SK-N-SH treated with all-trans-retinoic acid at 6 μM for 48 hours (cell line): Measurements from ENCODE around the gene XKR8.

Experiments
- ATAC-seq: fragments of 200-7000 bp; cut with Tn5 transposase; 3 replicates; pipeline ENCODE4 v1.9.1; 2020; ENCODE audit warnings: mild to moderate bottlenecking, moderate library complexity
- ARNTL ChIP-seq: fragments of 450-650 bp; formaldehyde crosslinking; IDR thresholded peaks from 2 replicates; pipeline ENCODE4 v1.5.0; 2020; ENCODE audit warnings: low read depth, mild to moderate bottlenecking, moderate library complexity, borderline replicate concordance
- BACH2 ChIP-seq: fragments of 250-450 bp; sonication (Bioruptor Pico); IDR thresholded peaks from 2 replicates; pipeline ENCODE4 v1.9.0; 2021; ENCODE audit warnings: mild to moderate bottlenecking, borderline replicate concordance
- CSDC2 ChIP-seq: fragments of 250-450 bp; sonication (Bioruptor Pico); IDR thresholded peaks from 2 replicates; pipeline ENCODE4 v1.5.0; 2020; ENCODE audit warnings: mild to moderate bottlenecking, moderate library complexity
- ESRRG ChIP-seq: fragments of 250-450 bp; sonication (Bioruptor Pico); IDR thresholded peaks from 2 replicates; pipeline ENCODE4 v1.6.1; 2021; ENCODE audit warnings: mild to moderate bottlenecking
- GLIS3 ChIP-seq: fragments of 250-450 bp; sonication (Bioruptor Pico); IDR thresholded peaks from 2 replicates; pipeline ENCODE4 v1.5.0; 2020; ENCODE audit warnings: mild to moderate bottlenecking, moderate library complexity
- ISL1 ChIP-seq: fragments of 250-450 bp; sonication (Bioruptor Pico); IDR thresholded peaks from 2 replicates; pipeline ENCODE4 v2.1.2; 2022; ENCODE audit warnings: mild to moderate bottlenecking, moderate library complexity
- OSR1 ChIP-seq: fragments of 250-450 bp; sonication (Bioruptor Pico); IDR thresholded peaks from 2 replicates; pipeline ENCODE4 v1.8.0; 2022; ENCODE audit warnings: moderate library complexity, mild to moderate bottlenecking, inconsistent platforms
- POU6F1 ChIP-seq: fragments of 250-450 bp; sonication (Bioruptor Pico); IDR thresholded peaks from 2 replicates; pipeline ENCODE4 v1.8.0; 2021; ENCODE audit warnings: low read depth, mild to moderate bottlenecking, moderate library complexity, borderline replicate concordance
- PPARA ChIP-seq: fragments of 250-450 bp; sonication (Bioruptor Pico); IDR thresholded peaks from 2 replicates; pipeline ENCODE4 v1.5.0; 2020; ENCODE audit warnings: mild to moderate bottlenecking, borderline replicate concordance
- RARB ChIP-seq: fragments of 250-450 bp; sonication (Bioruptor Pico); IDR thresholded peaks from 2 replicates; pipeline ENCODE4 v1.8.0; 2021; ENCODE audit warnings: mild to moderate bottlenecking, moderate library complexity
- SNAI2 ChIP-seq: fragments of 250-450 bp; sonication (Bioruptor Pico); IDR thresholded peaks from 2 replicates; pipeline ENCODE4 v1.5.0; 2020; ENCODE audit warnings: mild to moderate bottlenecking, moderate library complexity
- TOX ChIP-seq: fragments of 250-450 bp; sonication (Bioruptor Pico); IDR thresholded peaks from 2 replicates; pipeline ENCODE4 v1.8.0; 2021; ENCODE audit warnings: mild to moderate bottlenecking, moderate library complexity, borderline replicate concordance
- ZC3H10 ChIP-seq: fragments of 250-450 bp; sonication (Bioruptor Pico); IDR thresholded peaks from 2 replicates; pipeline ENCODE4 v1.5.1; 2021; ENCODE audit warnings: mild to moderate bottlenecking, moderate library complexity
- ZFP3 ChIP-seq: fragments of 250-450 bp; sonication (Bioruptor Pico); IDR thresholded peaks from 2 replicates; pipeline ENCODE4 v1.5.0; 2020; ENCODE audit warnings: mild to moderate bottlenecking, moderate library complexity
- ZFP30 ChIP-seq: fragments of 450-650 bp; formaldehyde crosslinking; IDR thresholded peaks from 2 replicates; pipeline ENCODE4 v1.5.0; 2022; ENCODE audit warnings: mild to moderate bottlenecking, moderate library complexity
- ZNF565 ChIP-seq: fragments of 450-650 bp; formaldehyde crosslinking; conservative IDR thresholded peaks from 2 replicates; pipeline ENCODE4 v1.5.0; 2020; ENCODE audit warnings: low read depth, mild to moderate bottlenecking, moderate library complexity
- ZNF70 ChIP-seq: fragments of 450-650 bp; formaldehyde crosslinking; IDR thresholded peaks from 2 replicates; pipeline ENCODE4 v1.5.0; 2020; ENCODE audit warnings: mild to moderate bottlenecking, moderate library complexity
- ZNF8 ChIP-seq: fragments of 450-650 bp; formaldehyde crosslinking; IDR thresholded peaks from 2 replicates; pipeline ENCODE4 v1.5.0; 2020; ENCODE audit warnings: mild to moderate bottlenecking, moderate library complexity
- TF ChIP-seq, protein P1 (sequence below): fragments of 250-450 bp; sonication (Bioruptor Pico); IDR thresholded peaks from 2 replicates; pipeline ENCODE4 v1.5.0; 2020; ENCODE audit warnings: mild to moderate bottlenecking, moderate library complexity
- TF ChIP-seq, protein P2 (sequence below): fragments of 250-450 bp; sonication (Bioruptor Pico); IDR thresholded peaks from 2 replicates; pipeline ENCODE4 v1.5.1; 2021; ENCODE audit warnings: mild to moderate bottlenecking, moderate library complexity
- TF ChIP-seq, protein P3 (sequence below): fragments of 250-450 bp; sonication (Bioruptor Pico); IDR thresholded peaks from 2 replicates; pipeline ENCODE4 v1.5.1; 2020; ENCODE audit warnings: low read depth, mild to moderate bottlenecking, moderate library complexity

XKR8 gene

DNA sequence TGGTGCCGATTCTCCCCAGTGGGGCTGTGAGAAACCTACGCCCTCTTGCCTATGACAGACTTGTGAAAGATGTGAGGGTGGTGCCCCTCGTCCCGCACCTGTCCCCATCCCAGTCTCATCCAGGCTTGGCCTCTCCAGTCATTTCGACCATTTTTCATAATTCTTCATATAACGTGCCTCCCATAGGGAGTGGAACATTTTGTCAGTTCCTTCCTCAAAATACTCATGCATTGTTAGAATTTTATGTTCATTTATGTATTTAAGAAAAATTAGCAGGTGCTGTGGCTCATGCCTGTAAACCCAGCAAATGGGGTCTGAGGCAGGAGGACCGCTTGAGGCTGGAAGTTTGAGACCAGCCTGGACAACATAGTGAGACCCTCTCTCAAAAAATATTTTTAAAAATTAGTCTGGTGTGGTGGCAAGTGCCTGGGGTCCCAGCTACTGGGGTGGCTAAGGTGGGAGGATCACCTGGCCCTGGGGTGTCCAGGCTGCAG lies 44.6 kb upstream of the XKR8 start:
- no peak for ATAC-seq
- TF ChIP-seq SNAI2 (no peak), CSDC2 (CRISPR knock-in tag) (no peak), ESRRG (CRISPR knock-in tag) (no peak), ARNTL (CRISPR knock-in tag) (no peak), ZFP3 (no peak)
- TF ChIP-seq, all 23 proteins: peak for 0

DNA sequence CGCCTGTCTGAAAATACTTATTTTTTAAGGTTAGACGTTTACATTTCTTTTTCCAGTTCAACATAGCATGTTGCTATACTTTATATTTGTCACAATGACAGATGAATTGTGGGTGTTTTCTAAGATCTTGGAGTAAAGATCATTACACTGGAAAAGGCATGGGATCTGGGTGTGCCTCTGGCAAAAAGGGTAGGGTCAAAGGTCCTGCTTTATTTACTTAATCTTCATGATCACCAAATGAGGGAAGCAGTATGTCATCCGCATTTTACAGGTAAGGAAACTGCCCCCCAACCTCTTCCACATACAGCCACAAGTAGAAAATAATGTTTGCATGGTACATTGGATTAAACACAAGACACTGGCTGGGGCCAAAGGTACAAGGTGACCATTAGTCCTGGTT lies 37.5 kb upstream of the XKR8 start:
- ATAC-seq, result no peak
- TF ChIP-seq, protein P1, sequence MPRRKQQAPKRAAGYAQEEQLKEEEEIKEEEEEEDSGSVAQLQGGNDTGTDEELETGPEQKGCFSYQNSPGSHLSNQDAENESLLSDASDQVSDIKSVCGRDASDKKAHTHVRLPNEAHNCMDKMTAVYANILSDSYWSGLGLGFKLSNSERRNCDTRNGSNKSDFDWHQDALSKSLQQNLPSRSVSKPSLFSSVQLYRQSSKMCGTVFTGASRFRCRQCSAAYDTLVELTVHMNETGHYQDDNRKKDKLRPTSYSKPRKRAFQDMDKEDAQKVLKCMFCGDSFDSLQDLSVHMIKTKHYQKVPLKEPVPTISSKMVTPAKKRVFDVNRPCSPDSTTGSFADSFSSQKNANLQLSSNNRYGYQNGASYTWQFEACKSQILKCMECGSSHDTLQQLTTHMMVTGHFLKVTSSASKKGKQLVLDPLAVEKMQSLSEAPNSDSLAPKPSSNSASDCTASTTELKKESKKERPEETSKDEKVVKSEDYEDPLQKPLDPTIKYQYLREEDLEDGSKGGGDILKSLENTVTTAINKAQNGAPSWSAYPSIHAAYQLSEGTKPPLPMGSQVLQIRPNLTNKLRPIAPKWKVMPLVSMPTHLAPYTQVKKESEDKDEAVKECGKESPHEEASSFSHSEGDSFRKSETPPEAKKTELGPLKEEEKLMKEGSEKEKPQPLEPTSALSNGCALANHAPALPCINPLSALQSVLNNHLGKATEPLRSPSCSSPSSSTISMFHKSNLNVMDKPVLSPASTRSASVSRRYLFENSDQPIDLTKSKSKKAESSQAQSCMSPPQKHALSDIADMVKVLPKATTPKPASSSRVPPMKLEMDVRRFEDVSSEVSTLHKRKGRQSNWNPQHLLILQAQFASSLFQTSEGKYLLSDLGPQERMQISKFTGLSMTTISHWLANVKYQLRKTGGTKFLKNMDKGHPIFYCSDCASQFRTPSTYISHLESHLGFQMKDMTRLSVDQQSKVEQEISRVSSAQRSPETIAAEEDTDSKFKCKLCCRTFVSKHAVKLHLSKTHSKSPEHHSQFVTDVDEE, result no peak
- TF ChIP-seq RARB (CRISPR knock-in tag), result no peak
- TF ChIP-seq ZC3H10, result no peak
- no peak for TF ChIP-seq ISL1 (CRISPR knock-in tag)
- TF ChIP-seq ZNF70 (CRISPR knock-in tag), result no peak
- no peak for TF ChIP-seq PPARA (CRISPR knock-in tag)
- no peak for TF ChIP-seq ZNF8 (CRISPR knock-in tag)
- no peak for TF ChIP-seq GLIS3 (CRISPR knock-in tag)
- no peak for TF ChIP-seq BACH2
- TF ChIP-seq TOX (CRISPR knock-in tag), result no peak
- TF ChIP-seq SNAI2, result no peak
- no peak for TF ChIP-seq ZFP3
- TF ChIP-seq, protein P2, sequence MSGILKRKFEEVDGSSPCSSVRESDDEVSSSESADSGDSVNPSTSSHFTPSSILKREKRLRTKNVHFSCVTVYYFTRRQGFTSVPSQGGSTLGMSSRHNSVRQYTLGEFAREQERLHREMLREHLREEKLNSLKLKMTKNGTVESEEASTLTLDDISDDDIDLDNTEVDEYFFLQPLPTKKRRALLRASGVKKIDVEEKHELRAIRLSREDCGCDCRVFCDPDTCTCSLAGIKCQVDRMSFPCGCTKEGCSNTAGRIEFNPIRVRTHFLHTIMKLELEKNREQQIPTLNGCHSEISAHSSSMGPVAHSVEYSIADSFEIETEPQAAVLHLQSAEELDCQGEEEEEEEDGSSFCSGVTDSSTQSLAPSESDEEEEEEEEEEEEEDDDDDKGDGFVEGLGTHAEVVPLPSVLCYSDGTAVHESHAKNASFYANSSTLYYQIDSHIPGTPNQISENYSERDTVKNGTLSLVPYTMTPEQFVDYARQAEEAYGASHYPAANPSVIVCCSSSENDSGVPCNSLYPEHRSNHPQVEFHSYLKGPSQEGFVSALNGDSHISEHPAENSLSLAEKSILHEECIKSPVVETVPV (CRISPR knock-in tag), result no peak
- TF ChIP-seq, protein P3, sequence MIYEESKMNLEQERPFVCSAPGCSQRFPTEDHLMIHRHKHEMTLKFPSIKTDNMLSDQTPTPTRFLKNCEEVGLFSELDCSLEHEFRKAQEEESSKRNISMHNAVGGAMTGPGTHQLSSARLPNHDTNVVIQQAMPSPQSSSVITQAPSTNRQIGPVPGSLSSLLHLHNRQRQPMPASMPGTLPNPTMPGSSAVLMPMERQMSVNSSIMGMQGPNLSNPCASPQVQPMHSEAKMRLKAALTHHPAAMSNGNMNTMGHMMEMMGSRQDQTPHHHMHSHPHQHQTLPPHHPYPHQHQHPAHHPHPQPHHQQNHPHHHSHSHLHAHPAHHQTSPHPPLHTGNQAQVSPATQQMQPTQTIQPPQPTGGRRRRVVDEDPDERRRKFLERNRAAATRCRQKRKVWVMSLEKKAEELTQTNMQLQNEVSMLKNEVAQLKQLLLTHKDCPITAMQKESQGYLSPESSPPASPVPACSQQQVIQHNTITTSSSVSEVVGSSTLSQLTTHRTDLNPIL (CRISPR knock-in tag), result no peak
- no peak for TF ChIP-seq POU6F1 (CRISPR knock-in tag)
- TF ChIP-seq ZFP30 (CRISPR knock-in tag), result no peak
- TF ChIP-seq ZNF565 (CRISPR knock-in tag), result no peak
- TF ChIP-seq OSR1, result no peak

DNA sequence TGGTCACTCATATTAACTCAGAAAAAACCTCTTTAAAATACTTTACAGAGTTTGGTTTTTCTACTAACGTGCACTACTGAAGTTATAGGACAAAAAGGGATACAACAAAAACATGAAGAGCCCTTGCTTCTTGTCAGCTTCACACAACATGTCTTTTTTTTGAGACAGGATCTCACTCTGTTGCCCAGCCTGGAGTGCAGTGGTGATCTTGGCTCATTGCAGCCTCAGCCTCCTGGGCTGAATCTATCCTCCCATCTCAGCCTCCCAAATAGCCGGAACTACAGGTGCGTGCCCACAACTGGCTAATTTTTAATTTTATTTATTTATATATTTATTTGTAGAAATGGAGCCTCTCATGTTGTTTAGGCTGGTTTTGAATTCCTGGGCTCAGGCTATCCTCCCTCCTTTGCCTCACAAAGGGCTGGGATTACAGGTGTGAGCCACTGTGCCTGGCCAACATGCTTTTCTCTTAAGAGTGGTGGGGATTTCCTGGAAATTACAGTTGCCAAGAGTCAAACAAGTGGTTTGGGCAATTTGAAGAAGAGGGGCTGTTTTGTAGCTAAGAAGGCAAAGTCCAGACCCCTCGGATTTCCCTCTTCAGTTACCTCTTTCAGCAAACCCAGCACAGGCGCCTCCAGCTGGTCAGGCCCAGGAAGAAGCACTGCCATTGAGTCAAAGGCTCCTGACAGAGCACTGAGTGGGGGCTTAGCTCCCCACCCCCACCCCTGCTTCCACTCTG lies 31.4 kb upstream of the XKR8 start:
- ATAC-seq, result no peak
- TF ChIP-seq, protein P2 (CRISPR knock-in tag), result no peak
- TF ChIP-seq ISL1 (CRISPR knock-in tag) (no peak), ZNF70 (CRISPR knock-in tag) (no peak), RARB (CRISPR knock-in tag) (no peak), BACH2 (no peak), POU6F1 (CRISPR knock-in tag) (no peak), SNAI2 (no peak), ZNF565 (CRISPR knock-in tag) (no peak), ZNF8 (CRISPR knock-in tag) (no peak), ARNTL (CRISPR knock-in tag) (no peak)
- TF ChIP-seq, protein P3 (CRISPR knock-in tag), result no peak
- TF ChIP-seq, all 23 proteins: peak for 0
